ENCODE results near the gene MCFD2. TPM values are rescaled to one million over a fixed set of nuclear protein-coding genes. Genes with fewer than 3 reads are reported as not detected.

MCFD2 gene
- total RNA-seq, 1 experiment from 2014 or later = 199 TPM

Other genes with a start within 250 kb of the MCFD2 start
- 44.8 and 57.2 TPM in 2 replicates for gene SOCS5, start 216.5 kb downstream of the MCFD2 start, total RNA-seq (2014; rRNA removed; shearing (Covaris generic))
- 9.1 and 13.0 TPM in 2 replicates for gene TTC7A, start 25.4 kb upstream of the MCFD2 start, total RNA-seq (2014; rRNA removed; shearing (Covaris generic))
- gene STPG4, start 239.5 kb upstream of the MCFD2 start, total RNA-seq (2014; rRNA removed; shearing (Covaris generic)) = 1.0 TPM in 1 of 2 replicates, not detected in the other

Data from M059J (cell line).